ENCODE data around the gene RTF2. TPM values are rescaled to one million over a fixed set of nuclear protein-coding genes. Genes with fewer than 3 reads are reported as not detected.
A peak's percentile ranks its signal among the peaks of the same experiment; 100 is the strongest.

The RTF2 gene
- total and polyA plus RNA-seq, 2 of the 4 experiments (the other 2 are of a cell fraction): 102 to 109 TPM

GRCh38 chr20:56439771-56440291 lies 28.6 kb upstream of the RTF2 start:
- Histone ChIP-seq H3K79me1 (ENCODE audit: low read depth in 1 of 2, low read length in 2 of 2) (peaks cover 12 to 45% of the 10 kb centered on the region in 2 experiments; a peak in 3 of 4 replicates), H3K56ac (ENCODE audit: extremely low read depth, insufficient read depth, low read length) (peak overlapping the region; percentile 100), H3K4ac (ENCODE audit: low read depth, low read length) (peak overlapping the region; percentile 99), H2BK120ac (ENCODE audit: low read depth, low read length) (peak overlapping the region; percentile 99), H2BK20ac (ENCODE audit: low read depth, low read length) (peak overlapping the region; percentile 97), H3K4me1 (ENCODE audit: control insufficient read depth, insufficient read depth, low read length) (peaks cover 35% of the 10 kb centered on the region), H3K14ac (replicated peaks; ENCODE audit: low read depth, low read length) (peak overlapping the region; percentile 97), H3K36me3 (ENCODE audit: control insufficient read depth, insufficient read depth, low read length) (peaks cover 9% of the 10 kb centered on the region; the same call in 1 of the 2 replicates), H2BK5ac (ENCODE audit: low read depth, low read length, poor library complexity, severe bottlenecking) (peak overlapping the region; percentile 98), H4K8ac (ENCODE audit: low read depth in 2 of 2, low read length in 2 of 2) (peak overlapping the region; percentile 96 to 98), H3K9ac (ENCODE audit: low read depth, low read length) (peak overlapping the region; percentile 81), H3K4me3 (ENCODE audit: insufficient read depth, low read depth, low read length) (no peak overlapping the region), H3K9me3 (ENCODE audit: control insufficient read depth, insufficient read depth, low read length) (no peaks in the 10 kb centered on the region), H2BK15ac (ENCODE audit: low read depth, low read length) (peak overlapping the region; percentile 94; the same call in 2 of the 3 replicates), H3K27me3 (ENCODE audit: control insufficient read depth, insufficient read depth, low read length) (no peaks in the 10 kb centered on the region), H3K4me2 (ENCODE audit: low read depth, low read length) (peak overlapping the region; percentile 30), H4K20me1 (ENCODE audit: insufficient read depth, low read length) (no peaks in the 10 kb centered on the region), H2AFZ (replicated peaks; ENCODE audit: low read length, poor library complexity) (peak overlapping the region; percentile 56), H4K91ac (ENCODE audit: insufficient read depth, low read depth, low read length) (peak overlapping the region; percentile 98), H3K9me1 (ENCODE audit: insufficient read depth, low read length) (peaks cover 20% of the 10 kb centered on the region), H3K23ac (ENCODE audit: low read depth, low read length) (peak overlapping the region; percentile 95), H3K27ac (ENCODE audit: insufficient read depth, low read length) (peak overlapping the region; percentile 99), H3K18ac (ENCODE audit: low read depth, low read length) (peak overlapping the region; percentile 99), H2AK5ac (ENCODE audit: low read depth, low read length) (peak overlapping the region; percentile 95), H2AK9ac (replicated peaks; ENCODE audit: low read depth, low read length, poor library complexity) (peak overlapping the region; percentile 38), H4K5ac (ENCODE audit: low read depth, low read length) (peak overlapping the region; percentile 98)
- 0% methylated on average over 4 of the region's 5 CpGs; no CpG with 5 or more reads in 1 of the 2 experiments for WGBS, 2 experiments (ENCODE audit: extremely low coverage in 2 of 2, insufficient read length in 1 of 2)
- ATAC-seq (ENCODE audit: low read depth): peak; percentile 86
- no TSS peak for BruUV-seq (replicated peaks)
- DNase-seq: peak; percentile 100
- ChIA-PET CTCF (interaction anchor here (0.6 to 0.8 kb wide), 2 partner anchors 24 to 59 kb away, joined by 3 to 5 read pairs; no protein-coding TSS in a partner anchor), POLR2A (ENCODE audit: unreplicated experiment) (interaction anchor here (0.5 to 1.4 kb wide), 5 partner anchors 11 to 52 kb away, joined by 3 to 10 read pairs (median 7); partner anchors contain the start of gene CASS4)
- in situ Hi-C loops (cut with MboI; ENCODE audit: low sequenced_read_pairs) (no loop called here), intact Hi-C loops (cut with micrococcal nuclease) (loop anchor here (1.0 kb wide), 3 partner anchors 25 to 40 kb away; partner anchors contain the start of gene RTF2), dilution Hi-C loops (cut with HindIII; ENCODE audit: low sequenced_read_pairs, unreplicated experiment) (no loop called here)
- TF ChIP-seq SMC3 (IDR thresholded peaks at IDR 0.05; ENCODE audit: low read depth, low read length) (0 out of 2 replicates have a peak, but pooled peaks have one; percentile 1), CEBPB (IDR thresholded peaks at IDR 0.05; ENCODE audit: low read depth, low read length) (no peak; the same call in 1 of the 2 replicates), CTCF (conservative IDR thresholded peaks at IDR 0.05; ENCODE audit: low read depth, low read length) (no peak), MXI1 (IDR thresholded peaks at IDR 0.05; ENCODE audit: borderline replicate concordance, low read depth, low read length) (peak; percentile 73; the same call in 1 of the 2 replicates), FOS (IDR thresholded peaks at IDR 0.05; ENCODE audit: low read depth, low read length) (peak; percentile 79), NFE2L2 (IDR thresholded peaks at IDR 0.05; ENCODE audit: low read depth, low read length) (no peak), MAZ (IDR thresholded peaks at IDR 0.05; ENCODE audit: borderline replicate concordance, low read depth, low read length) (peak; percentile 75), RAD21 (IDR thresholded peaks at IDR 0.05; ENCODE audit: low read length) (peak; percentile 14; the same call in 1 of the 2 replicates), RCOR1 (IDR thresholded peaks at IDR 0.05; ENCODE audit: insufficient replicate concordance, low read length) (peak; percentile 93), BHLHE40 (IDR thresholded peaks at IDR 0.05; ENCODE audit: low read depth, low read length) (peak; percentile 98), USF2 (IDR thresholded peaks at IDR 0.05; ENCODE audit: low read depth, low read length) (peak; percentile 45; the same call in 1 of the 2 replicates), CHD1 (IDR thresholded peaks at IDR 0.05; ENCODE audit: low read depth, low read length) (0 out of 2 replicates have a peak, but pooled peaks have one; percentile 10), POLR2A (IDR thresholded peaks at IDR 0.05; ENCODE audit: low read depth, low read length) (no peak; the same call in none of the 2 replicates)
